COR-L47 (cell line): ENCODE results near the gene CDH20.
"Not testable (repeated sequence)": the region's sequence is repeated elsewhere in the genome, so short reads cannot be mapped to it uniquely, and the experiment has no call there.

ENCODE experiments used
- DNase-seq: peaks from one replicate; lab custom pipeline; 2025; lab: John Stamatoyannopoulos, UW

The CDH20 gene

DNA sequence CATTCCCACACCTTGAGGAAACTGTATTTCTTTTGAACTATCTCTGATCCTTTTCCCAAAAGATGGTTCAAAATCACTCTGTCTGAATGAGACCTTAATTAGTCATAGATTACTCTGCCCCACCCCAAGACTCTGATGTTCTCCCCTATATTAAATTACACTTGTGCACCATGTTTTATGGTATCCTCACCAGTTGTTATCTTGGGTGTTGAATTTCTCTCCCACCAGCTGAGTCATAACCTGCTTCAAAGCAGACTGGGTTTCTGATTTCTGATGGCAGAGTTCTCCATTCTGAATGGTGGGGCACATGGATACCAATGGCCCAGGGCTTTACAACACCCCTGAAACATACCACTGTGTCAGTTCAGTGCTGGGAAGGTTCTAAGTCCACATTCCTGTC, 15.0 kb downstream of the CDH20 start:
- no peak for DNase-seq

DNA sequence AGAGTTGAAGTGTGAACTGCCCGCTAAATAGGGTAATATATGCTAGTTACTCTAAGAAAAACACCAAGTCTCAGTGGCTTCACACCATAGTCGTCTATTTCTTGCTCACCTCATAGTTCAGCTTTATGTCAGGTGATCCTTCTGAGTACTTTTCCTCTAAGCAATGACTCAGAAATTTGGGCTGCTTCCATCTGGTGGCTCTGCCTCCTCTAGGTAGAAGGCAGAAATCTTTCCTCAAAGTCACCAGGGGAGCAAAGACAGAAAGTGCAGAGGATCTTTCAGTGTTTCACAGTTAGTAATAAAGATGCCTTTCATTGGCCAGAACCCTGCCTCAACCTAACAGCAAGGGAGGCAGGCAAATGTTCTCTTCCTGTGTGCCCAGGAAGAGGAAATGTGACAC, 17.3 kb downstream of the CDH20 start:
- no peak for DNase-seq

DNA sequence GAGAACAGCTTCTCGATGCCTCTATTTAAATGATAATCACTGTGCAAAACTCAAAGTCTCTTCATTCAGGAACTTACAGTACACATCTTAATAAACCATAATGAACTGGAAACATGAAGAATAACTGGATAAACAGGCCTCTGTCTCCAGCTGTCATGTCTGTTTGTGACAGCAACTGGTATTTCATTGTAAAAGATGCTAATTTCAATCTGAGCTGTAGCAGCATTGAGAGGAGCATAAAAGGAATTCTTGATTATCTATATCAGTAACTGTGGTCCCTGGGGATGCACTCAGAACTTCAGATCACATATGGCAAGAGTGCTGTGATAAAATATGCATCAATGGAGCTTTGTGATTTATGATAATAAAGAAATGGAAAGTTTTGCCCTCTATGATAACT, 18.8 kb downstream of the CDH20 start:
- no peak for DNase-seq

DNA sequence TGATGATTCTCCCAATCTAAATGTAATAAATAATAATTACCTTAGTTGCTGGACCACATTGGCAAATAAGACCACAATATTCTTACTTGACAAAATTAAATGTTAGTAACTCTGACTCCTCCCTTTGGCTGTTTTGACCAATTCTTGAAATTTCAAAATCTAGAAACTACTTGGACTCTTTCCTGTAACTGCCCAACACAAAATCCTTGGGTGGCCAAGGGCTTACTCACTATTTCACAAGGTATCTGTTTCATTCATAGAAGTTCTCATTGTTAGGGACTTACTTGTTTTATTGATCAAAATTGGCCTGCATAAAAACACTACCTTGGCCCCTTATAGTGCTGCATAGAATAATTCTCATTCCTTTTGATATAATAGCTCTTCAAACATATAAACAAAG, 19.4 kb downstream of the CDH20 start:
- DNase-seq: no peak

DNA sequence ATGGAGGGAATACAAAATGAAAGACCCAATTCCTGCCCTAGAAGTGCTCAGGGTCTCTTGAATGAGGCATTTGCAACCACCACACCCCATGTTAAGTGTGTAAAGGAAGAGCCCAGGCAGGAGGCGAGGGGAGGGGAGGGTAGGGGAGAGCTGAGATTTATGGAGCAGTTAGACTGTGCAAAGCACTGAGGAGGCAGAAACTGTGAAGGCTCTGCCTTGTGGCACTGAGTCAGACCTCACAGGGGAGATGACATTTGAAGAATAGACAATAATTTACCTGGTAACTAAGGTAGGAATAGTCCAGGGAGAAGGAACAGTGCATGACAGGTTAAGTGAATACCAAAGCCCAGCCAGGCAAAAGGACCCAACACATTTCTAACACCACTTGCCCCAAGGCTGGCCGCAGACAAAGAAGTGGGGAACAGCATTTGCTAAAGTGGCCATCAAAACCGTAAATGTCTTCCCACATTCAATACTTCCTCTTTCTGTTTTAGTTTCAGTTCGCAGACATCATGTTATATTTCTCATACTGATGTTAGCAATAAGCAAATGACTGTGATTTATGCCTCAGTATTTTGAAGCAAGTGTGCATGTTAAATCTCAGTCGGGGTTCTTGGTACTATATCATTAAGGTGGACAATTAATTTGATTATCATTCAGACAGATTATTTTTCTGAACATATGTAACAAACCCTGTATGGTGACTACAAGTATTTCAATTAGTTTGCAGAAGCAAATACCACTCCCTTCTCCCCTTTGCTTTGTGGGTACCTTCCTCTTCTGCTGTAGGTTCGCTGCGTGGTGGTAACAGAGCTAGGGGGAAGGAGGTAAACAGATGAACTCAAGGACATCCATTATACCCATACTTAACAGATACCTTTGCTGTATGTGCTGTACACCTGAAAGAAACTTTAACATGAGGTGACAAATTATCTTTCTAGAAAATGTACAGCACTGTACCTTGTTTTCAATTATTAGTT, 27.5 kb downstream of the CDH20 start:
- no peak for DNase-seq

DNA sequence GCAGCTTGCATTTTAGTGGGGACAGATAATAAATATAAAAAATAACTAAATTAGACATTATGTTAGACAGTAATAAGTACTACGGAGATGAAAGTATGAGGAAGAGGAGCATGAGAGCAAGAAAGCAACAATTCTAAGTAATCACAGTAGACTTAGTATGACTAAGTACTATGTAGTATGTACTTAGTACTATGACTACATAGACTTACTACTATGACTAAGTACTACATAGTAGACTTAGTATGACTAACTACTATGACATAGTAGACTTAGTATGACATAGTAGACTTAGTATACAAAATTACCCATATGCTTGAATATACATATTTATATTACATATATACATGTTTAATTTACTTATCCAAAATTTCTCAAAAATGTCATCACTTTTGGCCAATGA, 29.3 kb downstream of the CDH20 start:
- DNase-seq: no peak

DNA sequence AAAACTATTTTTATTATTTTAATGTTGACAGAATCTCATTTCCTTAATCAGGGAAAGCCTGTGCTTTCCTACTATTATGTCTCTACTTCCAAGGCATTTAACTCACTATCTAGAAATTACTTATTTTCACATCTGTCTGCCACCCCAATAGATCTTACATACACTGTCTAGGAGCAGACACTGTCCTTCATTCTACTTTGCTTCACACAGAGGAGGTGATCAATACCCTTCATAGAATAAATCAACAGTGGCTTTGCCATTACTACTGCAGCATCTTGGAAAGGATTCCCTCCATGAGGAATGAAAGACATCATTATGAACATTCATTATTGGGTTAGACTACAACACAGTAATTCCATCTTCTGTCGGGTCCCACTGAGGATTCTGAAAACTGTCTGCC, 31.7 kb downstream of the CDH20 start:
- DNase-seq: no peak

DNA sequence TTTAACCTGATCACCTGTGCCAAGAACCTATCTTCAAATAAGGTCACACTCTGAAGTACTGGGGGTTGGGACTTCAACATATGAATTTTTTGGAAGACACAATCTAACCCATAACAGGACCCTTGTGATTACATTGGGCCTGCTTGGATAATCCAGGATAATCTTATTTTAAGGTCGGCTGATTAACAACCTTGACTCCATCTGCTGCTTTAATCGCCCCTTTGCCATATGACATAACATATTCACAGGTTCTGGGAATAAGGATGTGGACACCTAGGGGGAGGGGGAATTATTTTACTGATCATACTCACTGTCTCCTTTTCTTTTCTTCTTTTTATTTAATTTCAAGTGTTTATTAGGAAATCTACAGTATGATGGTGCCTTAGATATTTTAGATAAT, 34.8 kb downstream of the CDH20 start:
- no peak for DNase-seq

DNA sequence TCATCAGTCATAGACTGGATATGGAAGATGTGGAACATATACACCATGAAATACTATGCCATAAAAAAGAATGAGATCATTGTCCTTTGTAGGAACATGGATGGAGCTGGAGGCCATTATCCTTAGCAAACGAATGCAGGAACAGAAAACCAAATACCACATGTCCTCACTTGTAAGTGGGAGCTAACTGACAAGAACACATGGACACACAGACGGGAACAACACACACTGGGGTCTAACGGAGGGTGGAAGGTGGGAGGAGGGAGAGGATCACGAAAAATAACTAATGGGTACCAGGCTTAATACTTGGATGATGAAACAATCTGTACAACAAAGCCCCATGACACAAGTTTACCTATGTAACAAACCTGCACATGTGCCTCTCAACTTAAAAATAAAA, 36.4 kb downstream of the CDH20 start:
- DNase-seq: not testable (repeated sequence)

DNA sequence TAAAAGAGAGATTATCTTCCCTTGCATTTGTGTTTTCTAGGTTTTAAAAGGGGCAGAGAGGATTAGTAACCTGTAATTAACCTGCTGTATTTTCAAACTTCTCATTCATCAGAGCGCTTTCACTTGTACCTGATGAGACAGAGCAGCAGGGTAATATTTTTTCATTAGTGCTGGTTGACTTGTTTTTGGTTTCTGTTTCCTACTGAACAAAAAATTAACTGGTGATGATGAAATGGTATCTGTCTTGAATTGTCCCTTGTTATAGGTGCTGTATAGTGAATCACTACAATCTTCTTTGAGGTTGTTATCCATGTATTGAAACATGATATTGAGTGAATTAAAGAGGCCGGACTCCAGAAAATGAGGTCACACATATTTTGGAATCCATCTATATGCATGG, 37.9 kb downstream of the CDH20 start:
- DNase-seq: peak; percentile 82

DNA sequence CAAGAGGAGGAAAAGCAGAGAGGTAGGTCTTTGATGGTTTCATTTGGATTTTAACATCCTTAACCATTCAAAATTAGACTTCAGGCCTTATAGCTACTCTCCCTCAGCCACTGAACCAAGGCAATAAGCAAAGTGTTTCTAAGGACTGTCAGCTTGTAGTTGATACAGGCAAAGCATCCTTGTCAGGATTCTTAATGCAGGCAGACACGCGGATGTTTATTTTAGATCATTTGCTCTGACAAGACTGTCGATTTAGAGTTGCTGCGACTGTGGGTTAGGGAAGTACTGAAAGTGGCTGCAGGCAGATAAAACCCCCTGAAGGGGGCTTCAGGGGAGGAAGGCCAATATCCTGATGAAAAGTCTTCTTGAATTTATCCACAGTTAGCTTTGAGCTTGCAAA, 46.6 kb downstream of the CDH20 start:
- DNase-seq: no peak

DNA sequence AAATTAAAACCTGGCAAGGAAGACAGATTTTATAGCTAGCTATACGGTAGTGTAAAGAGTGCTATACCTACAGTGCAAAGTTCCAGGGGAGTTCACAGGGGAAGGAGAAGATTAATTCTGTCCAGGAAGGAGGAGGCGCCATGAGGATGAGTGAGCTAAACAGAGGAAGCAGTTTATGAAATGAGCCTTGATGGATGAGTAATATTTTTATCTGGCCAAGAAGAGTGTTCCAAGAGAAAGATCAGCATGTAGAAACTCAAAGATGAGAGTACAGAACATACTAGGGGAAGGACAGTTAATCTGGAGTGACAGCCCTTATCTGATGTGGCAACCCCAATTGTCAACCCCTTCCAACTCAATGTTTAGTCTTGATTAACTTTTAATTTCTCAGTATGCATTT, 54.8 kb downstream of the CDH20 start:
- DNase-seq: no peak

DNA sequence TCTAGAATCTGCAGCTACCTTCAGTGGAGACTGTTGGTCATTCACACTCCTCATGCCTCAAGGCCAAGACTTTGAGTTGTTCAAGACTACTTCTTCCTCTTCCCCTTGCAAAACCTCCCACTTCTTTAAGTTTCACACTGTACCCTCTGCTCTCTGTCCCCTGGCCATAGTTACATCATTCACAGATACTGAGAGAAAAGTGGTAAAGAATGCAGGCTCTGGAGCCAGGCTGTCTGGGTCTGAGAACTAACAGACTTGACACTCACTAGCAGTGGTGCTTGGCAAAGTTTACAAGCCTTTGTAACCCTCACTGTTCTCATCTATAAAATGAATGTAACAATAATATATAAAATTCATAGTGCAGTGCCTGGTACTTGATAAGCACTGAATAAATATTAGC, 61.8 kb downstream of the CDH20 start:
- DNase-seq: no peak

DNA sequence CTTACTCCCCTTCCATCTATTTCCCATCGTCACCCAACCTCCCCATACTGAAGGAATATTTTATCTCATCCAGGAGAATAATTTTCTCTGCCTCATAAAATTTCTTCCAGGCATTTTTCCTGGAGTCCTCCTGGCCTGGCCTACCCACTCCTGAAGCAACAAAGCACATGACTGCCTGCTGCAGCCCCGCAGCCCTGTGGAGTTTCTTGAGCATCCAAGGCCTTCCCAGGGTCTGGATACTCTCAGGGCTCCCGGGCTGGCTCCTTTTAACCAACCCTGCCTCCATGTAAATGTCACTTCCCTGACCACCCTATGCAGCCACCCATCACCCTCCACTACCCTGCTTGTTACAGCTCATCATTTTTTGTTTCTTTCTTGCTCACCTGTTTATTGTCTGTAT, 64.0 kb downstream of the CDH20 start:
- no peak for DNase-seq

DNA sequence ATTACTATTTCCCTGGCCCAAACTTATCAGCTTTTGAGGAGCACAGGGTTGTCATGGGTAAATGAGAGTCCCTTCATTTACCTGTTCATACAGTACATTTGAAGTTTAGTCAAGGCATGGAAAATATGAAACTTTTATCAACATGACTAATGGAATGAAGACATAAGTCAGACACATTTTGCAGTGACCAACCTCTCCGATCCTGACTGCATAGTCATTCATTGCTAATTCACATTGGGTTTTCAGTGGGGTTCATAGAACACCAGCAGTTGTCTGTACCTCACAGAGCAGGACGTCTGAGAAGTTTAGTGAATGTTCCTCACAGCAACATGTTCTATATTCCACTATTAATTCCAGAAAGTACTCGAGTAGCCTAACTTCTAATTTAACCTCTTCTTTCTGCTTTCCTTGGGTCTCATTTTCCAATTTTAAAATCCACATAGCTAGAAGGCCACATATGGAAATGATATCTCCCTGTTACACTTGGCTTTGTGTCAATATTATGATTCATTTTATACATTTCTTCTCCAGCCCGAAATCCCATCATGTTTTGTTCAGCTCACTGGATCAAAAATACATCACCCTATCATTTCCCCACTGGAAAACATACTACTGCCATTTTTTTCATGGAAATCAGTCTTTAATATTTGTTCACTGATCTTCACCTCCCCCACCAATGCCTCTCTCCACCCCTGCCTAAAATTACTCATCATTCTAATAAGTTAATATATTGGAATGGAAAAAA, 65.9 kb downstream of the CDH20 start:
- DNase-seq: no peak

DNA sequence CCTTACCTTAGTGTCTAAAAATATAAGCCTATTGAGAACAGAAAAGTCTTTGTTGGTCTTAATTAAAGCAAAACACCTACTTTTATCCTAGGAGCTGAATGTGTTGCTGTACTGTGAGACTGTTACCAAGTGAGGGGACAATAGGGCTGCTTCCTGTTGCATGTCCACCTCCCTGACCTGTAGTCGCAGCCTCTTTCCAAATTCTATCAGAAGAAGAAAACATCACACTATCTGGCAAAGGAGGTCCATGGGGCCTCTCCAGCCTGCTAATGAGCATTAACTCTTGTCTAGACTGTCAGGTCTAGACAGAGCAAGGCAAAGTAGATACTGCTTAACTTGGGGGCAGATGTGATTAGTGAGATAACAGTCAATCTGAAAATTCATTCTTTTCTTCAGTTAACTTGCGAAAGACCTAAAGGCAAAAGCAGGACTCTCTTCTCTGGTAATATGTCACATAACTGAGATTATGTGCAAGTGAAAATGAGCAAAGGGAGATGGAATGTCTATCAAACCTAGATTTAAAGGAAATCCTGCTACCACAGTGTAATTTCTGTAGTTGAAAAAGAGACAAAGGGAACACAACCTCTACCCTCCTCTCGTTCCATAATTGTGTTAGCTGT, 66.9 kb downstream of the CDH20 start:
- peak; percentile 18 for DNase-seq

DNA sequence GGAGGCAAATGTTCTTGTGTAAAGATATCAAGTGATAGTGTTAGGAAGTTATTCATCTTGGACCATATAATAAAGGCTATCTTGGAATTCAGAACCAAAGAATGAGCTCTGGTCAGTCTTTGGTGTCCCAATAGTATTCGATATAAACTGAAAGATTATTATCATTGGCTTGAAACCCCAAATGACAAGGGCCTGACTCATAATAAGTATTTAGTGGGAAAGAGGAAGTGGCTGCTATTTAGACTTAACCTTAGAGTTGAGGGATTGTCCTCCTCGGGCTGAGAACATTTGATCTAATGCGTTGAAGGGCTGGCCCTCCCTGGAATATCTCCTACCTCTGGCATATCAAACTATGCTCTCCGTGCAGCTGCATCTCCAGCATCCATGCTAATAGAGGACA, 67.5 kb downstream of the CDH20 start:
- DNase-seq: no peak

DNA sequence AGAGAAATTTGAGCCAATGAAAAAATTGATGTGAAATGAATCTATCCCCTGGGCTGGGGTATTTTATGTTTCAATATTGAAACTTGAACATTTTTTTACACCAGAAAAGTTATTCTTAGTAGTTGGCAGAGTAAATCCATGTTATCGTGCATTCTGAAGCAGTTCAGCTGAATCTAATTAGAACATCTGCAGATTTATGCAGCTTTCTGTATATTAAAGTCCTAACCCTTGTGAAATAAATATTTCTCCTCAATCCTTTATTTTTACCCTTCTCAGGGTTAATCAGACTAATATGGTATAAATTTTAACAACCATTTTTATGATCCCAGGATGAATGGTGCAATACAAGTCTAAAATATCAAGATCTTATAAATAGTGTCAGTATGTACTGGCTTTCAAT, 69.5 kb downstream of the CDH20 start:
- no peak for DNase-seq

DNA sequence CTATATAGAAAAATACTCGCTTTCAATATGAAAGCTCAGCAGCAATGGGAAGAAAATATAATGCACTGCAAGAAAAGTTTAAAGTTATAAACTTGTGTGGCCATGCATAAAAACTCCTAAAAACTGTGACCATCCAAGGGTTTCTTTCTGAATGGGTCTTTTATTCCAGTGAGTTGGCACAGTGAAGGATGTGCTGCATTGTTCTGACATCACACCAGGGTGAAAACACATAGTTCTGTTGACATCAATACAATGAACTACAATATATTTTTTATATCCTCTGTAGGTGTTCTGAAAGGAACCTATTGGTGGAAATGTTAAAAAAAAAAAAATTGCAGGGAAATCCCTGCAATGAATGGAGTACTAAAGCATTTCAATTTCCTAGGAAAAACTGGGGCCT, 80.2 kb downstream of the CDH20 start:
- no peak for DNase-seq

DNA sequence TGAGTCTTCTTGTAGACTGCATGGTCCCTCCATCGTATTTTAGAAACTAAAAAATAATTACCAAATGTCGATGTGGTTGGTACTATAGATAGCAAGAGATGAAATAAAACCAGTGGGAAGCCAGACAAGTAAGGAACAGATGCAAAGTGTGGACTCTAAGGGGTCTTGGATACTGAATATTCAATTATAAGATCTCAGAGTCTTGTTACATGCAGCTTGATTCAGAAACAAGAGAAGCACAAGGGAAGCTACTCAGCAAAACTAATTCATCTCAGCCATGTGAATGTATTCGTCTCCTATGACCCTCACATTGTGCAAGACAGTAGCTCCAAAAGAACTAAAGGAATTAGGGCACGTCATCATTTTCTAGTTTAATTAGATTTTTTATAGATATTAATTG, 80.9 kb downstream of the CDH20 start:
- no peak for DNase-seq

DNA sequence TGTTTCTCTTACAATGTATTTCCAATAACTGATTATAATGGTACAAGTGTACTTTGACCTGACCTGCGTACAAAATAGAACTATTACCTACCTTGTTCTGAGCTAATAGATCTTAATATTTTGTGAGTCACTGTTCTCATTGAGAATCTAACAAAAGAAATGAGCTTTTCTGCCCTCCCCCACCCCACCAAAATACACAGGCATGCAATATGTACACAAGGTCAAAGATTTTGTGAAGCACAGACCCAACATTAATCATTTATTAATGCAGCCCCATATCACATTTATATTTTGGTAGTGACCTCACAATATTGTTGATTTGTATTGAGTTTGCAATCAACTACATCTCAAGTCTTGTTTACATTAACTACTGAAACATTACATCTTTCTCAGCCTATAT, 86.5 kb downstream of the CDH20 start:
- DNase-seq: no peak

DNA sequence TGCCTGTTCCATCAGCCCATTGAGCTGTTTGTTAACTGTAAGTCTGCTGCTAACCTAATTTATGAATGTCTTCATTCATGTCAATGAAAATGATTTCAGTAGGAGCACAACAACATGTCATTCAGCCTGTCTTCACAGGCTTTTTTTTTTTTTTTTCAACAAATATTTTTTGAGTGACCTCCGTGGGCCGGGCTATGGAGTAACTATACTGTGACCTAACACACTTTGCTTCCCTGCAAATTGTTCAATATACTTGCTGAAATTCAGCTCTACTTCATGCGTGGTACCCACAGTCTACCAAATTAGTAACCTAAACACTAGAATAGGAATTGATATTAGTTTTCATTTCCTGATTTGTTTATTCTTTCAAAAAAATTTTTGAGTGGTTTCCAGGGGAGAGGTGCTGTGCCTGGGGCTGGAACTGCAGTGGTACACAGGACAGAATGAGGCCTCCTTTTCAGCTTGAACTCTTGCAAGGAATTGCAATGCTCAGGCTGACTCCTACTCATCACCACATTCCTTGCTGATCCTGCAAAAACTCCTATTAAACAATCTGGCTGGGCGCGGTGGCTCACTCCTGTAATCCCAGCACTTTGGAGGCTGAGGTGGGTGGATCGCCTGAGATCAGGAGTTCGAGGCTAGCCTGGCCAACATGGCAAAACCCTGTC, 87.1 kb downstream of the CDH20 start:
- DNase-seq: no peak
